Measurements from ENCODE around the gene USP6NL. TPM values are rescaled to one million over a fixed set of nuclear protein-coding genes. Genes with fewer than 3 reads are reported as not detected.

The USP6NL gene
- total RNA-seq, 1 experiment from 2014 or later: 21.4 TPM

- TF ChIP-seq AR (CRISPR knock-in tag; IDR thresholded peaks at IDR 0.05): no peak
- no peak for TF ChIP-seq HMGA2 (CRISPR knock-in tag; IDR thresholded peaks at IDR 0.05)
- TF ChIP-seq GABPB1 (CRISPR knock-in tag; IDR thresholded peaks at IDR 0.05): no peak
- no peak for TF ChIP-seq GRHL2 (CRISPR knock-in tag; IDR thresholded peaks at IDR 0.05; ENCODE audit: insufficient replicate concordance, severe bottlenecking)
- no peak for TF ChIP-seq FOXP4 (CRISPR knock-in tag; IDR thresholded peaks at IDR 0.05)
- no peak for TF ChIP-seq ZNF532 (CRISPR knock-in tag; IDR thresholded peaks at IDR 0.05; ENCODE audit: borderline replicate concordance)
- TF ChIP-seq SP1 (CRISPR knock-in tag; conservative IDR thresholded peaks at IDR 0.05): no peak
These were observed 101.2 kb downstream of the USP6NL start (continued) for GRCh38 chr10:11510281-11510680.

- peak overlapping the region; percentile 76 for H3K27ac Mint-ChIP-seq
- no peak overlapping the region for H3K4me3 Mint-ChIP-seq
- H3K4me1 Mint-ChIP-seq: peaks cover 18% of the 10 kb centered on the region
- DNase-seq (ENCODE audit: low spot score) (no peak), ATAC-seq (no peak)
- H3K36me3 Mint-ChIP-seq: no peaks in the 10 kb centered on the region
- ChIA-PET POLR2A (interaction anchor here (0.5 kb wide), 1 partner anchor 229 kb away, joined by 4 read pairs; no protein-coding TSS in a partner anchor), CTCF (interaction anchor here (0.8 to 1.4 kb wide), 3 partner anchors 212 to 249 kb away, joined by 3 read pairs; no protein-coding TSS in a partner anchor)
- TF ChIP-seq MLX (CRISPR knock-in tag; IDR thresholded peaks at IDR 0.05): no peak
- no peaks in the 10 kb centered on the region for H3K9me3 Mint-ChIP-seq
- no peaks in the 10 kb centered on the region for H3K27me3 Mint-ChIP-seq (ENCODE audit: low read depth)
These were observed 102.4 kb downstream of the USP6NL start for GRCh38 chr10:11509036-11509435.

- DNase-seq (ENCODE audit: low spot score) (no peak), ATAC-seq (no peak)
- H3K27ac Mint-ChIP-seq: no peak overlapping the region
- no peak overlapping the region for H3K4me3 Mint-ChIP-seq
- no peaks in the 10 kb centered on the region for H3K27me3 Mint-ChIP-seq (ENCODE audit: low read depth)
- TF ChIP-seq ZNF121 (CRISPR knock-in tag; IDR thresholded peaks at IDR 0.05) (peak; percentile 61; the same call in 1 of the 2 replicates), SP1 (CRISPR knock-in tag; conservative IDR thresholded peaks at IDR 0.05) (no peak), ATF3 (CRISPR knock-in tag; conservative IDR thresholded peaks at IDR 0.05) (no peak), TEAD4 (CRISPR knock-in tag; IDR thresholded peaks at IDR 0.05) (no peak), USF2 (CRISPR knock-in tag; IDR thresholded peaks at IDR 0.05) (no peak), ATF6 (CRISPR knock-in tag; IDR thresholded peaks at IDR 0.05) (no peak), TEAD1 (CRISPR knock-in tag; IDR thresholded peaks at IDR 0.05) (no peak), RORB (CRISPR knock-in tag; IDR thresholded peaks at IDR 0.05) (no peak), GTF2I (CRISPR knock-in tag; conservative IDR thresholded peaks at IDR 0.05) (0 out of 2 replicates have a peak, but pooled peaks have one; percentile 49), RELA (CRISPR knock-in tag; IDR thresholded peaks at IDR 0.05; ENCODE audit: borderline replicate concordance) (no peak)
- POLR2A ChIA-PET: no interaction called here
- H3K4me1 Mint-ChIP-seq: peaks cover 17% of the 10 kb centered on the region
- no peaks in the 10 kb centered on the region for H3K36me3 Mint-ChIP-seq
- CTCF ChIA-PET: interaction anchor here (1.0 kb wide), 1 partner anchor 252 kb away, joined by 3 read pairs; no protein-coding TSS in a partner anchor
- H3K9me3 Mint-ChIP-seq: no peaks in the 10 kb centered on the region
These were observed 105.1 kb downstream of the USP6NL start for GRCh38 chr10:11506247-11506789.
